Measurements from ENCODE around the gene ABL1. TPM values are rescaled to one million over a fixed set of nuclear protein-coding genes. Genes with fewer than 3 reads are reported as not detected.

ABL1 gene
- total RNA-seq, 4 donors from 2014 or later: 22.1 to 51.7 (median 27.1) TPM

- H3K27me3 ChIP-seq: no peaks in the 10 kb centered on the region
- no peaks in the 10 kb centered on the region for H3K36me3 ChIP-seq
- peaks cover 10 to 32% (median 17%) of the 10 kb centered on the region in 3 donors for H3K4me1 ChIP-seq
- peak overlapping the region in 2 of 4 donors; percentile 75 to 76 for H3K27ac ChIP-seq
- TF ChIP-seq CTCF (IDR thresholded peaks at IDR 0.05): no peak
- TF ChIP-seq POLR2A (IDR thresholded peaks at IDR 0.05): no peak
- H3K9me3 ChIP-seq: peaks cover 0 to 4% (median 0%) of the 10 kb centered on the region in 3 donors
- no peak overlapping the region for H3K4me3 ChIP-seq
- no peak for DNase-seq
- 89 to 94% methylated on average over 5 of the region's 5 CpGs for WGBS, 2 donors
- intact Hi-C loops (cut with DNase I): no loop called here
These were observed 9.2 kb upstream of the ABL1 start for GRCh38 chr9:130825809-130826208.

GRCh38 chr9:130829762-130830161, 5.3 kb upstream of the ABL1 start:
- TF ChIP-seq CTCF (IDR thresholded peaks at IDR 0.05): no peak
- TF ChIP-seq POLR2A (IDR thresholded peaks at IDR 0.05): no peak
- no peak for DNase-seq
- intact Hi-C loops (cut with DNase I): no loop called here
- Histone ChIP-seq H3K27me3 (no peaks in the 10 kb centered on the region), H3K4me3 (no peak overlapping the region), H3K27ac (no peak overlapping the region), H3K9me3 (peaks cover 0 to 4% (median 0%) of the 10 kb centered on the region in 3 donors), H3K36me3 (no peaks in the 10 kb centered on the region), H3K4me1 (peaks cover 15 to 35% (median 17%) of the 10 kb centered on the region in 3 donors)
- WGBS, 2 donors: 77 to 83% methylated on average over 1 of the region's 1 CpG

GRCh38 chr9:130830231-130830760, 4.8 kb upstream of the ABL1 start:
- Histone ChIP-seq H3K4me3 (no peak overlapping the region), H3K27ac (no peak overlapping the region), H3K27me3 (no peaks in the 10 kb centered on the region), H3K9me3 (peaks cover 0 to 4% (median 0%) of the 10 kb centered on the region in 3 donors), H3K36me3 (no peaks in the 10 kb centered on the region), H3K4me1 (peaks cover 10 to 31% (median 12%) of the 10 kb centered on the region in 3 donors)
- TF ChIP-seq POLR2A (IDR thresholded peaks at IDR 0.05) (no peak), CTCF (IDR thresholded peaks at IDR 0.05) (no peak)
- DNase-seq: no peak
- 75 to 82% methylated on average over 3 of the region's 3 CpGs for WGBS, 2 donors
- intact Hi-C loops (cut with DNase I): no loop called here

GRCh38 chr9:130831077-130831476, 4.0 kb upstream of the ABL1 start:
- DNase-seq: no peak
- Histone ChIP-seq H3K27me3 (no peaks in the 10 kb centered on the region), H3K4me3 (no peak overlapping the region), H3K36me3 (no peaks in the 10 kb centered on the region), H3K4me1 (peaks cover 7 to 28% (median 11%) of the 10 kb centered on the region in 3 donors), H3K27ac (no peak overlapping the region), H3K9me3 (peaks cover 0 to 4% (median 0%) of the 10 kb centered on the region in 3 donors)
- TF ChIP-seq POLR2A (IDR thresholded peaks at IDR 0.05): no peak
- no peak for TF ChIP-seq CTCF (IDR thresholded peaks at IDR 0.05)
- intact Hi-C loops (cut with DNase I): no loop called here

- intact Hi-C loops (cut with DNase I): no loop called here
- TF ChIP-seq POLR2A (IDR thresholded peaks at IDR 0.05) (no peak), CTCF (IDR thresholded peaks at IDR 0.05) (no peak)
- Histone ChIP-seq H3K36me3 (no peaks in the 10 kb centered on the region), H3K27me3 (no peaks in the 10 kb centered on the region), H3K4me1 (peaks cover 11 to 46% (median 22%) of the 10 kb centered on the region in 3 donors), H3K27ac (peak overlapping the region in 3 of 4 donors; percentile 92 to 95 (median 94)), H3K4me3 (peak overlapping the region in 1 of 4 donors; percentile 75), H3K9me3 (peaks cover 0 to 4% (median 0%) of the 10 kb centered on the region in 3 donors)
- WGBS, 2 donors: 68 to 81% methylated on average over 8 of the region's 8 CpGs
- DNase-seq: no peak
These were observed 1.7 kb upstream of the ABL1 start for GRCh38 chr9:130833031-130833990.

Data from esophagus squamous epithelium (tissue), 5 donors.